DOHH2 (cell line): ENCODE data around the gene MMP24OS.

Source experiments
- EZH2phosphoT487 ChIP-seq: fragments of 200-600 bp; sonication (generic); IDR thresholded peaks from 2 replicates; pipeline ENCODE4 v1.6.1; 2017; ENCODE audit warnings: borderline replicate concordance, mild to moderate bottlenecking, antibody characterized with exemption, low read length, moderate library complexity, mixed read lengths
- TF ChIP-seq, protein P1 (sequence below): fragments of 200-600 bp; sonication (generic); IDR thresholded peaks from one replicate; pipeline ENCODE4 v1.5.1; 2014; ENCODE audit warnings: antibody characterized with exemption, mild to moderate bottlenecking, low read depth, low read length; ENCODE audit not compliant: poor library complexity, severe bottlenecking

GRCh38 chr20:35319192-35319870, 41.4 kb upstream of the MMP24OS start:
- TF ChIP-seq, protein P1, sequence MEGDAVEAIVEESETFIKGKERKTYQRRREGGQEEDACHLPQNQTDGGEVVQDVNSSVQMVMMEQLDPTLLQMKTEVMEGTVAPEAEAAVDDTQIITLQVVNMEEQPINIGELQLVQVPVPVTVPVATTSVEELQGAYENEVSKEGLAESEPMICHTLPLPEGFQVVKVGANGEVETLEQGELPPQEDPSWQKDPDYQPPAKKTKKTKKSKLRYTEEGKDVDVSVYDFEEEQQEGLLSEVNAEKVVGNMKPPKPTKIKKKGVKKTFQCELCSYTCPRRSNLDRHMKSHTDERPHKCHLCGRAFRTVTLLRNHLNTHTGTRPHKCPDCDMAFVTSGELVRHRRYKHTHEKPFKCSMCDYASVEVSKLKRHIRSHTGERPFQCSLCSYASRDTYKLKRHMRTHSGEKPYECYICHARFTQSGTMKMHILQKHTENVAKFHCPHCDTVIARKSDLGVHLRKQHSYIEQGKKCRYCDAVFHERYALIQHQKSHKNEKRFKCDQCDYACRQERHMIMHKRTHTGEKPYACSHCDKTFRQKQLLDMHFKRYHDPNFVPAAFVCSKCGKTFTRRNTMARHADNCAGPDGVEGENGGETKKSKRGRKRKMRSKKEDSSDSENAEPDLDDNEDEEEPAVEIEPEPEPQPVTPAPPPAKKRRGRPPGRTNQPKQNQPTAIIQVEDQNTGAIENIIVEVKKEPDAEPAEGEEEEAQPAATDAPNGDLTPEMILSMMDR, result no peak
- TF ChIP-seq EZH2phosphoT487, result no peak
